ENCODE measurements around the gene LATS2.

- TF ChIP-seq CSDC2 (CRISPR knock-in tag; IDR thresholded peaks at IDR 0.05) (no peak), CREB5 (CRISPR knock-in tag; IDR thresholded peaks at IDR 0.05; ENCODE audit: low read depth) (no peak), RARB (CRISPR knock-in tag; IDR thresholded peaks at IDR 0.05) (no peak), SNAI2 (CRISPR knock-in tag; IDR thresholded peaks at IDR 0.05) (no peak), PATZ1 (CRISPR knock-in tag; IDR thresholded peaks at IDR 0.05; ENCODE audit: borderline replicate concordance) (no peak), ISL1 (CRISPR knock-in tag; IDR thresholded peaks at IDR 0.05) (no peak), CSRNP3 (CRISPR knock-in tag; IDR thresholded peaks at IDR 0.05) (no peak), PPARA (CRISPR knock-in tag; IDR thresholded peaks at IDR 0.05; ENCODE audit: borderline replicate concordance) (no peak), OSR1 (CRISPR knock-in tag; IDR thresholded peaks at IDR 0.05) (no peak)
Observed at GRCh38 chr13:20991741-20992520, 69.5 kb downstream of the LATS2 start.

Measured in SK-N-SH treated with all-trans-retinoic acid at 6 μM for 48 hours (cell line).